AG04449 (cell line): ENCODE data around the gene VAPB.

ENCODE experiments used
- CTCF ChIA-PET: fragments of 350-600 bp; formaldehyde crosslinking; extraction: SDS; loops from one replicate; lab custom pipeline; 2021; ENCODE audit warnings: antibody characterized with exemption; lab: Yijun Ruan, JAX
- POLR2A ChIA-PET: fragments of 400-600, 350-600 bp; formaldehyde crosslinking; extraction: SDS; loops from one replicate; lab custom pipeline; 2020; ENCODE audit warnings: antibody characterized with exemption, inconsistent platforms; lab: Yijun Ruan, JAX
- DNase-seq: peaks from one replicate; pipeline ENCODE4 v3.0.0-alpha.2; 2010; ENCODE audit warnings: low read depth, low spot score
- H3K4me3 ChIP-seq: 2 replicates; pipeline ENCODE4 v1.5.1; 2011; ENCODE audit warnings: low read depth, mild to moderate bottlenecking, control low read depth, low read length
- CTCF ChIP-seq: IDR thresholded peaks from one replicate; pipeline ENCODE4 v1.5.1; 2011; ENCODE audit warnings: mild to moderate bottlenecking, moderate library complexity, low read length, control low read depth, inconsistent platforms; ENCODE audit not compliant: insufficient read depth; ENCODE audit errors: missing control alignments

The VAPB gene

DNA sequence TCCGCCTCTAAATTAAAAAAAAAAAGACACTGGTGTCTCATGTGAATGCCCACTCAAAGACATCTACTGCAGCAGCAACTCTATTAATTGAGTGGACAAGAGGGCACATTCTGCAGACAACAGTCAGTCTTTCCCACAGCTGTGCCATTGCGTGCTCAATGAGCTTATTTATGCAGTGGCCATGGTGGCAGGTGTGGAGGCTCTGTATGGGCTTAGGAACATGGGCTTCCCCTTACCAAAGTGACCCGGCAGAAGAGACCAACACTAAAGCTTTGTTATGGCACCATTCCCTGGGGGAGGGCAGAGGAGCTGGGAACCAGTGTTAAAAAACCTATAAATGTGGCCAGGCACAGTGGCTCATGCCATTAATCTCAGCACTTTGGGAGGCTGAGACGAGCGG is 4.2 kb upstream of the VAPB start:
- ChIA-PET POLR2A (no interaction called here), CTCF (interaction anchor here (1.3 kb wide), 1 partner anchor 24 kb away, joined by 3 read pairs; no protein-coding TSS in a partner anchor)
- DNase-seq, result no peak
- no peak overlapping the region for H3K4me3 ChIP-seq
- TF ChIP-seq CTCF, result no peak

- ChIA-PET CTCF (interaction anchor here (0.7 to 1.1 kb wide), 3 partner anchors 18 to 263 kb away, joined by 3 to 4 read pairs (median 3); partner anchors contain the start of gene STX16), POLR2A (interaction anchor here (0.8 to 1.0 kb wide), 2 partner anchors 10 to 263 kb away, joined by 3 to 4 read pairs; partner anchors contain the start of gene STX16)
- no peak for DNase-seq
- no peak for TF ChIP-seq CTCF
- H3K4me3 ChIP-seq, result no peak overlapping the region
Observed at GRCh38 chr20:58388028-58388601, 914 bp upstream of the VAPB start.

GRCh38 chr20:58389324-58389967 is 417 bp downstream of the VAPB start:
- POLR2A ChIA-PET, result interaction anchor here (0.6 to 0.9 kb wide), 5 partner anchors 14 to 641 kb away, joined by 3 read pairs; no protein-coding TSS in a partner anchor

GRCh38 chr20:58389968-58390658 is 1.1 kb downstream of the VAPB start:
- TF ChIP-seq CTCF, result no peak
- ChIA-PET POLR2A (interaction anchor here (0.6 kb wide), 1 partner anchor 29 kb away, joined by 3 read pairs; no protein-coding TSS in a partner anchor), CTCF (interaction anchor here (1.1 kb wide), 1 partner anchor 56 kb away, joined by 4 read pairs; no protein-coding TSS in a partner anchor)
- DNase-seq, result no peak
- peak overlapping the region; percentile 97 for H3K4me3 ChIP-seq

More at GRCh38 chr20:58389324-58389967, 417 bp downstream of the VAPB start:
- CTCF ChIA-PET, result interaction anchor here (1.0 to 1.1 kb wide), 2 partner anchors 19 to 262 kb away, joined by 3 to 4 read pairs; partner anchors contain the start of gene STX16
- H3K4me3 ChIP-seq, result peak overlapping the region; percentile 97
- no peak for DNase-seq
- TF ChIP-seq CTCF, result no peak

DNA sequence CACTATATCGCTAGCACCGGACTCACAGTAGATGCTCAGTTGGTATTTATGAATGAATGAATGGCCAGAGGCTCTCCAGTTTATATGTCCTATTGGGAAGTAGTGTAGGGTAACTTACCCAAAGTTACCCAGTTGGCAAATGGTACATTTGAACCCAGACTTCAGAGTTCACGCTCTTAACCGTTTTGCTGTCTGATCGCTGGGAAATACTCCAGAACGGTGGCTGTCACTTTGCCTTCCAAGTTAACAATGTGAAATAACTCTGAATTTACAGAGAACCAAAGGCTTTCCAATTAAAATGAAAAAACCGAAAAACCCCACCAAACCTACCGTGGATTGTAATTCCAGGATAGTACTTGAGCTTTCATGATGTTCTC is 1.6 kb downstream of the VAPB start:
- no peak for DNase-seq
- ChIA-PET CTCF (interaction anchor here (1.1 kb wide), 1 partner anchor 55 kb away, joined by 4 read pairs; no protein-coding TSS in a partner anchor), POLR2A (no interaction called here)
- peak overlapping the region; percentile 23 for H3K4me3 ChIP-seq
- no peak for TF ChIP-seq CTCF
